HG03520 (cell line): ENCODE results near the gene TMTC2.

Source experiments
- ATAC-seq: cut with Tn5 transposase; IDR thresholded peaks from one replicate; pipeline ENCODE4 v1.9.1; 2021; ENCODE audit warnings: mild to moderate bottlenecking, moderate library complexity; ENCODE audit not compliant: unreplicated experiment

Gene TMTC2

DNA sequence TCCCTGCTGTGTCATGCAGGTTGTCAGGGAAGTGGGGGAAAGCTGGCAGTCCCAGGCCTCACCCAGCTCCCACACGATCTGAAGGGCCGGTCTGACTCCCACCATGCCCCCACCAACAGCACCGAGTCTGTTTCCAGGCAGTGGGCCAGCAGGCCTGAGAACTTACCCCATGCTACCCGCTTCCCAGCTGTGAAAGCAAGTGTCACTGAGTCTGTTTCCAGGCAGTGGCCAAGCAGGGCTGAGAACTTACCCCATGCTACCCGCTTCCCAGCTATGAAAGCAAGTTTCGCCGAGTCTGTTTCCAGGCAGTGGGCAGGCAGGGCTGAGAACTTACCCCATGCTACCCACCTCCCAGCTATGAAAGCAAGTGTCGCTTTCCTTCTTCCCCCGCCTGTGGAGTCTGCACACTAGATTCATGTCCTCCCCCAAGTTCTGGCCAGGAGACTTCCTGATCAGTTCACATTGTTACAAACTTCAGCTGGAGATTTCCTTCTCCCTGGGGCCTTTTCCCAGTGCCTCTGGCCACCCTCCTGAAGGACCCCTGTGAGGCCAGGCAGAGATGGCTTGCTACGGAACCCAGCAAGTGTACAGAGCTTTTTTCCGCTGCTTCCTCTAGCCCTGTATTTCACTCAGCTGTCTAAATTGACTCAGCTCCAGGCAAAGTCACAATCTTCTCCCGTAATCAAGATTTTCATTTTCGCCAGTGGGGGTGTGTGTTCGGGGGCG lies 435.4 kb downstream of the TMTC2 start:
- no peak for ATAC-seq

DNA sequence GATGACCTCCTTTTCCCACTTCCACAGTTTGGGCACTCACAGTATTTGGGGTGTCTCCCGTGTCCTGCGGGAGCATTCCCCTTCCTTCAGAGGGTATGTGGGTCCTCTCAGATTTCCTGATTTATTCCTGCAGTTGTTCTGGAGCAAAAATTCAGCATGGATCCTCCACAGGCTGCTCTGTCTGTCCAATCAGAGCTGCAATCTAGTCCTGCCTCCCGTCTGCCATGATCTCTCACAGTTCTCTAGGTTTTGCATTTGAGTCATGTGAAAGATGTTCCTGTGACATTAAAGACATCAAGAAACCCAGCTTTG lies 435.9 kb downstream of the TMTC2 start:
- no peak for ATAC-seq

DNA sequence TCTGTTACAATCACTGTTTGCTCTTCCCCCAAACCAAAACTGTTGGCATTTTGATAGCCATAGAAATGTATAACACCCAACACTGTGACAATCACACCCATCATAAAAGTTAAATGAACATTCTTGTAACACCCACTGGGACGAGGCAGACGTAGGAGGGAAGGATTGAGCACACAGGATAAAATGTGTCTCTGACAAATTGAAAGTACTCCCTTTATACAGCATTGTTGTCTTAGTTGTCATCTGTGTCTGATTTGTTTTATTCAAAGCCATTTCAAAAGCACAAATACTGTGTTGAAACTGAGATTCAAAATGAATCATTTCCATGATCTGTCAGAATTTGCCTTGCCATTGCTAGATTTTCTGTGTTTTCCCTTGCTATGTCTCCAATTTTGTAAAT lies 436.3 kb downstream of the TMTC2 start:
- ATAC-seq: no peak

DNA sequence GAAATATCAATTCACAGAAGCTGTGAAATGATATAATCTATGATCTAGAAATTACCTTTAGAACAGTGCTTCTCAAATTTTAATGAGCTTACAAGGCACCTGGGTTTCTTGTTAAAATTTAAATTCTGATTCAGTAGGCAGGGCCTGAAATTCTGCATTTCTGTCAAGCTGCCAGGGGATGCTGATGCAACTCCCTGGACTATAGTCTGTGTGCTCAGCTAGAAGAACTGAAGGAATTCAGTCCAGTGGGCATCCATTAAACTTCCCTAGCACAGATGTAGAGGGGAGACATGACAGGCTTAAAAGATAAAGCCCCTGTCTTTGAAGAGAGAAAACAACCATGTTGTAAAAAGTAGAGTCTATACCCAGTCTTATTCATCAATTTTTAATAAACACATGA lies 441.8 kb downstream of the TMTC2 start:
- no peak for ATAC-seq

DNA sequence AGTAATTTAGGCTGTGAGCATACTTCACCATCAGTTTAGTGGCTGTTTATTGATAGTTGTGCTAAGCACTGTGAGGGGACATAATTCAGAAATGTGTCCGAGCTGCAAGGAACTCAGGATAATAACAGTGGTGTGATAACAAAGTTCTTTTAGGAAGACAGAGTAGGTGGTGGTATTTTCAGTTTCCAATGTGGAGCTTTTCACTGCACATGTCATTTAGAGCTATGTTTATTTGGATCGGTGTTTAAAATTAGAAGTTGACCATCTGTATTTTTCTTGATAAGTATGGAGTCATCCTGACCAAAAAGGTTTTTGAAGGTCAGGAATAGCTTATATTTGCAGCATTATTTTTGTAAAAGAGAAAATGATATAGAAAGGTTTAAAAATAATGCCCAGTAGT lies 443.5 kb downstream of the TMTC2 start:
- ATAC-seq: no peak

DNA sequence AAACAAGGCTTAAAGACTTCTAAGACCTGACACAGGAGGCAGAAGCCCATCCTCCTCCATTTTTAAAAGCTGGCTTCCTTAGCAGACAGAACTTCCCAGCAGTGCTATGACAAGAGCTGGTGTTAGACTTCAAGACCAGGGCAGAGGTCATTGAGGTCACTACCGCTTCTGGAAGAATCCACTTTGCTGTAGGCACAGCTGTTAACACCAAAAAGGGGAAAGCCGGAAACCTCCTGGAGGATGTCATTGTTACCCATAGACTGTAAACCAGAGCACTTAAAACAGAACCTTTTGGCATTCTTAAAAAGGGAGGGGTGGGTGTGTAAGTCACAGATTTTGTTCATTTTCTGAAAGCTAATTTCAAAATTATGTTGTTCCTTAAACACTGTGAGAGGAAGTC lies 445.7 kb downstream of the TMTC2 start:
- no peak for ATAC-seq

DNA sequence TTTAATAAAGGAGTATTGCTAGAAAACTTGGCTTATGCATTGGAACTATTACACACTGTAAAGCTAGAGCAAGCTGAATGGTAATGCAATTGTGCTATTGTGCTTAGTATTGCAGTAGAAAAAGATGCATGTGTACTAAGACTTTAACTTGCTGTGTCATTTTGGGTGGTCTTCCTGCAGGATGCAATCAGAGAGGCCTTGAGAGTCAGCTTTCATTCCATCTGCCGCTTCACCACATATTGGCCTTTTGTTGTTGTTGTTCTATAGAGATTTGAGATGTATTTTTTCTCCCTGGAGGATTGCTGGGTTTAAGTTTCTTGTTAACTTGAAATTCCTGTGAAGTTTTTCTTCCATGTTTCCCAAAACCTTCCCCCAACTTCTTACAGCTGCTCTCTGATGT lies 449.7 kb downstream of the TMTC2 start:
- ATAC-seq: no peak

DNA sequence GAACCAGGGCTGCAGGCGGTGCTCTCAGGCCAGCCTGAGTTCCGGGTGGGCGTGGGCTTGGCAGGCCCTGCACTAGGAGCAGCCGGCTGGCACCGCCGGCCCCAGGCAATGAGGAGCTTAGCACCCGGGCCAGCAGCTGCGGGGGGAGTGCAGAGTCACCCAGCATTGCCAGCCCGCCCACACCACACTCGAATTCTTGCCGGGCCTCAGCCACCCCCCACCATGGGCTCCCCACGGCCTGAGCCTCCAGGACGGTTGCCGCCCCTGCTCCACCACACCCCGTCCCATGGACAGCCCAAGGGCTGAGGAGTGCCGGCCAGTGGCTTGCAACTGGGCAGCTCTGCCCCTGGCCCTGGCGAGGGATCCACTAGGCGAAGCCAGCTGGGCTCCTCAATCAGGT lies 453.4 kb downstream of the TMTC2 start:
- no peak for ATAC-seq

DNA sequence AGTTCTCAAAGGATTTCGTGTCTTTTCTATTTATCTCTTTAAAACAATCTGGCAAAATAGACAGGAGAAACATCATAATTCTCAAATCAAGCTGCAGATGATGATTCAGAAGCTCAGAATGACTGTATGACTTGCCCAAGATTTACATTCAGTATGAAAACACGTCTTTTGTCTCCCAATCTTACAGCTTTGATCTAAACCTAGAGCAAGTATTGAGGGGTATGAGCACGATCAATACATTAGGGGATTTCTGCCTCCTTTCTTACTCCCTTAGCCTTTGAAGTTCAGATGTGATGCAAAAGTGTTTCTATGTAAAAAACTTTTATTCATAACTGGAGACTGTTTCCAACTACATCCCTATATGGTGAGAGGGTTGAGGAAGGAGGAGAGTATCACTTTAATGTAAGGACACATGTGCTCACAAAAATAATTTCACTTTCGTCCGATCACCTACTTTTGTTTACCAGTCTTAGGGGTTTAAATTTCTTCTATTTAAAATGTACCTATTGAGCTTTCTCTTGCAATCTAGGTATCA lies 454.8 kb downstream of the TMTC2 start:
- no peak for ATAC-seq

DNA sequence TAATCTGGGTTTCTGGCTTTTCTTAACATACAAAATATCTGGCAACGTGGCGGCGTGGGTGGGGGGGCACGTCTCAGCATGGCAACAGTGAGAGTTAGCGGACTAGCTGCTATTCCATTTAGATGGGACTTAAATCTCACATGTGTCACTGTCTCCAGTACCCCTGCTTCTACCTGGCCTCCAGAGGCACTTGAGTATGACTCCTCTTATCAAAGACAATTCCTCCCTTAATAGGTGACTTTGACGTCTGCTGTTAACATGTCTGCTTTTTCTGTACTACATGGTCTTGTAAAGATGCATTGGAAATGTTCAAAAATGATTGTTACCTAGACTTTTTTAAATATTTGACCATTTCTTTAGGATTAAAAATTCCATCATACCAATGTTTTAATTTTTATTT lies 456.2 kb downstream of the TMTC2 start:
- ATAC-seq: no peak

DNA sequence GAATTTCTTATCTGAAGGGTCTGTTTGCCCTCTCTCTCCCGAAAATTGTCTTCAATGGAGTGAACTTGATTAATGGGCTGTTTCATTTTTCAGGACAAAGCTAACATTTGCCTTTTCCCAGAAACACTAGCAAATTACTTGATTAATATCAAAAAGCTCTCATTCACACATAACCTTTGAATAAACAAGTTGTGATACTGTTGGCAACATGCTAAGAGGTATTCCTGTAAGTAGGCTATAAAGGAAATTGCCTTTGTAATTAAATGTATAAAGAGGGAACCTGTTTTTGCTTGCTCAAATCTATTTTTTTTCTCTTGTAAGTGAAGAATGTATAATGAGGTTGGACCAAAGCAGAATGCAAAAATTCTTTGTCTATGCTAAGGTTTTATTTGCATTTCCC lies 457.2 kb downstream of the TMTC2 start:
- ATAC-seq: no peak

DNA sequence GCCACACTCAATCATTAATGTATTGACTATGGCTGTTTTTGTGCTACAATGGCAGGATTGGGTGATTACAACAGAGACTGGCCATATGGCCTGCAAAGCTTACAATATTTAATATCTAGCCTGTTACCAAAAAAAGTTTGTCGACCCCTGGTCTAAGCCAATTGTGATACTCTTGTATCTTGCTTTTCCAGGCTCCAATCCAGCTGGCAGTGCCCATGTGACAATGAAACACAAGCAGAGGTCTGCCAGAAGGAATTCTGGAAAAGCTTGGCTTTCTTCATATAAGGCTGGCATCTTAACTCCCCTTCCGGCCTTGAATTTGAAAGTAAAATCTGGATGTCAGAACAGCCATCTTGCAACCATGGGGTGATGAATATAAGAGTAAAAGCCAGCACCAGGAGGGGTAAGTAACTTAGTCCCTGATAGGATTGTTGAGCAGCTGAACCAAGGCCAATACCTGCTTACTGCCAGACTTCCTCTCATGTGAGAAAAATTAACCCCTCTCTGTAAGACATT lies 458.7 kb downstream of the TMTC2 start:
- ATAC-seq: no peak

DNA sequence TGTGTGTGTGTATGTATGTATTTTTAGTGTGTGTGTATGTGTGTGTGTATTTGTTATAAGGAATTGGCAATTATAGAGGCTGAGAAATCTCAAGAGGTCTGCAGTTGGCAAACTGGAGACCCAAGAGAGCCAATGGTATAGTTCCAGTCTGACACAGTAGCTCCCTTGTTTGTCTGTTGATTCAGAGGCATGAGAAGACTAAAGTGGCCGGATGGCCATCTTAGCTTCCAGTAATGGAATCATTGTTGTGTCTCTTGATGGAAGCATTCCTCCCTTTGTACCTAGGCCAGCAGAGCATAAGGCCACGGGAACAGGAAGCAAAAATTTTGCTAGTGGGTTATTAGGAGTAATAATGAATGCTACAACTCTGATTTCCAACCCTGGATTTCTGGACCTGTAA lies 460.6 kb downstream of the TMTC2 start:
- ATAC-seq: no peak

DNA sequence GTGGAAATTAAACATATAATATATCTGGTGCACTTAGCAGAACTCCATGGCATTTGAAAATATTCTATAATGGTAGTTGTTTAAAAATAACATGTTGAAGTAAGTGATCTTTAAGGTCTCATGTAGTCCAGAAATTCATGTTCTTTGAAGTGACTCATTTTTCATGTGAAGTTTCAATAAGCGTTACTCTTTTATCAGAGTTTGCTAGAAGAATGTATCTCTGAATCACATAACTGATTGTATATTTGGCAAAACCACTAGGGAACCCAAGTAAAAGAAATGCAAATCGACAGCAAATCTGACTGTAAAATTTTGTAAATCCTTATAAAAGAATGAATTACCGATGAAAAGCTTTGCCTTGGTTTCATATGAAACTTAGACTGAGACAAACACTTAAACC lies 463.3 kb downstream of the TMTC2 start:
- ATAC-seq: no peak

DNA sequence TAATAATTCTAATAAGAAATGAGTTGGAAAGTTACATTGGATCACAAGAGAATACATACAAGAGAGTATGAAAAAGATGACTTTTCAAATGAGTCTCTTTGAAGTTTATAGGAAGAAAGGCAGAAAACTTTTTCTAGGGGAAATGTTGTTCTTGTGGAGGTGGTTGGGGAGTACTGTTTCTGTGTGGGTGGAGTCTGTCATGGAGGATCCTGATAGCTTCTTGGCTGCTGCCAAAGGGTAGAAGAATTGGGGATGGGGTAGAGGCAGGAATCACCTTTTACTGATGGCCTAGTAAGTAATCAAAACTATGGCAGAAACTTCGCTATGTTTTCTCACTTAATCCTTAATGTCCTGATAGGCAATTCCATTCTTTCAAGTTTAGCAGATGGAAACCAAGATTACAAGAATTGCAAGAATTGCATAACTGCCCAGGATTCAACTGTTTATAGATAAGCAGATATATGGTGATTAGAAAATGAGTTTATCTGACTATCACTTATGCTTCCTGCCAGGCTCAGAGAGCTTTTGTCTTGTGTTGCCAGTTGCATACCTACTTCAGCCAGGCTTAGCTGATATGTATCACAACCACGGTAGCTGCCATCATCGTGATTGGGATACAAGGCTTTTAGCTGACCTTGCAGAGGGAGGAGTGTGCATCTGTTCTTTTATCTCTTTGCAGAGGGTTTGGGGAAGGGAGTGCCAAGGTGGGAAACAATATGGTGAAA lies 463.9 kb downstream of the TMTC2 start:
- no peak for ATAC-seq

DNA sequence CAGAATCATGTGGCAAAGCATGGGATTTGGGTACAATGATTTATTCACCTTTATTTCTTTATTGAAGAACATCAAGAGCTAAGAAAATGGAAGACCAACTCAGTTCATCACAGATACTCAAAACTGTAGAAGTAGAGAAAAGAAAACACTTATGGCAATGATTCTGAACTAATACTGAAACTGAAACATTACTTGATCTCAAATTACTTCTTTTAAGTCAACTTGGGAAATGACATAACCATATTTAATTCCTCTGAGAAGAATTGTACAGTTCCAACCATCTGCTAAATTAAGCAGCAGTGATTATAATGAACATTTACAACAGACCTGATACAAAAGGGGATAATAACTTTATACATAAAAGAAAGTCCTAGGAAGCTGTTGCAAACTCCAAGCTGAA lies 466.5 kb downstream of the TMTC2 start:
- no peak for ATAC-seq

DNA sequence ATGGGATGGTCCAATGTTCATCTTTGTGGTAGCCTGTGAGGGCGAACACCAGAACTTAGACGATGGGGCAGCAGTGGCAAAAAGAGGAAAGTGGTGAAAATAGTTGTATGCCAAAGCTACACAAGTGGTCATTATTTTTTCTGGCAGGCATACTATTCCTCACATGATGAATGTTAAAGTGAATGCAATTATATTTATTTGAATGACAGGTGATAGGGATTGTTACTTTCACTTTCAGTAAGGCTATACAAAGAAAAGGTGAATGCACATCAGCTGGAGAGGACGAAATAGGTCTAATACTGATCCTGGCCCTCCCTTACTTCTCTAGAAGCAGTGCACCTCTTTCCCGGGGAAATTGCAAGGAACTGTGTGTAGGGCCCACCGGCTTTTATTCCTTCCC lies 470.1 kb downstream of the TMTC2 start:
- ATAC-seq: no peak

DNA sequence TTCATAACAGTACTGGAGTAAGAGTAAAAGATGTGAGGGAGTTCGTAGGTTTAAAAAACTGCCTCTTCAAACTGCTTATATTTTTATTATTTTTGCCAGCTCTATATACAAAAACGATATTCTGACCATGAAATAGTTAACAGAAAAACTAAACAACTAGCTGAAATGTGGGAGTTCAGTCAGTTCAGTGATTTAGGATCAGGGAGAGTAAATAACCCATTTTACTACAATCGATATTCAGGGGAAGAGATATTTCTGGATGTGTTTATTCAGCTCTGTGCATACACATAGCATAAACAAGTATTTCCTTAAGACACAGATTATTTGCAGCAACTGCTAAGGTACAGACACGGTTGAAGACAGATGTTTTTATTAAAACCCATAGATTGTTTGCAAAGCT lies 470.9 kb downstream of the TMTC2 start:
- ATAC-seq: no peak

DNA sequence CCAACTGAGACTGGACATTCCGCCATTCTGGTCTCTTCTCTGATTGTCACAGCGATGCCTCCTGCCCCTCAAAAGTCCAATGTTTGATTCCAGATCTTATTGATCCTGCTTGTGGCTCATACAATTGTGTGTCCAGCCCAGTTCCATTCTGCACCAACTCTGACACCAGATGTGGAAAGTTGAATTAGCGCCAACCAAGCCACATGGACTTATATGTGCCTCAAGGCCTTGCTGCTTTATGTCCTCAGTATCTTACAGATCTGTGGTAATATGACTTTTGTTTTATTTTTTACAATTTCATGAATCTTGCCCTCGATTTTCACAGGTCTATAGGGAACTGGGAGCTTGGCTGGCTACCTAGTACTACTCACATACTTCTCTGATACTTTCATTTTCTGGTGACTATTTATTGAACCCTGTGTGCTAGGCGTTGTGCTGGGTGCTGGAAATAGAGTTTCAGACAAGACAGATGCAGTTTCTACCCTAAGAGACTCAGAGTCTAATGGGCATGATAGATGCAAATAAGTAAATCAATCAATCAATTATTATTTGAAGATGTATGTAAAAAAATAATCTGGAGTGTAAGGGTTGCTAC lies 472.0 kb downstream of the TMTC2 start:
- no peak for ATAC-seq

DNA sequence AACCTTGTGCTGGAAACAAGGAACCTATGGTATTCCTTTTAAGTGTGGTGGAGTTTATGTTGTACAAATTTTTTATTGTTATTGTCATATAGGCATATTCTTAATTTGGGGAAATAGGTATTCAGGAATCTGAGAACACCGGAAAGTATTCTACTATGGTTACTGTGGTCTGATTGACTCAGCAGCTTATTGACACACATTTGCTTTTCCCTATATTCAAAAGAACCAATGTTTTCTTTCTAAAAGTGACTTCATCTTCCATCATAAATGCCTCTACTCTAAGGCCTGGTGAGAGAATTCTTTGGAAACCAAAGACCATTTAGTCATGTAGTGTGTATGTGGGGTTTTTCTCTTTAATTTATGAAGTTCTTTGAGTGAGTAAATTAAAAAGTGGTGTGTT lies 474.8 kb downstream of the TMTC2 start:
- ATAC-seq: no peak

DNA sequence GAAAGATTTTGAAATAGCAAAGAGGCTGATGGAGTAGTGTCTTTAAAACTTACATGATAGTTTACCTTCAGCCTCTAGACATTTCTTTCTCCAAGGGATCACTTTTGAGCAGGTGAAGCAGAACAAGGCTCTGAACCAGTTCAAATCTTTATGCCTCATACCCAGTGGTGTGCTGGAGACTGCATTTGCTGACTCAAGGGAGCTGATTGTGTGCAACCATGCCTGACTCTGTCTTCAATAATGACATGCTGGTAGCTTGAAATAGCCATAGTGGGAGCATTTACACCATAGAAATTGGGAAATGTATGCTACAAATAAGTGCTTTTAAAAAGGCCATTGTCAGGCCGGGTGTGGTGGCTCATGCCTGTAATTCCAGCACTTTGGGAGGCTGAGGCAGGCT lies 482.0 kb downstream of the TMTC2 start:
- ATAC-seq: no peak

DNA sequence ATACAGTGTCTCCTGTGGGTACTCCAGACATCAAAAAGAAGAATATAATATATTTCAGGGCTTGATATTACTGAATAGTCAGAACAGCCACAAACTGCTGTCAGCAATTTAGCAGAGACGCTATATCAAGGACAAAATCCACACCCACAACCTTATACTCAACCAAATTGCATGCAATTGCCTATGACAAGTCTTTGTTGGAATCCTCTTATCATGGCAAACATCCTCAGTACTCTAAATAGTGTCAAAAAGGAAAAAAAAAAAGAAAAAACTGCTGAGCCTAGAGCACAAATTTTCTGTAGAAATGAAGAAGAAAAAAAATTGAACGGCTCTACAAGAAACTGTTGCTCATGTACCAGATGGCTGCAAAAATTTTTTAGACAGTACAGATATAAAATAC lies 485.7 kb downstream of the TMTC2 start:
- no peak for ATAC-seq
